ENCODE results near the gene ZNF563.

- TF ChIP-seq POLR2A (IDR thresholded peaks at IDR 0.05; ENCODE audit: extremely low read depth, insufficient read length) (no peak), CTCF (IDR thresholded peaks at IDR 0.05; ENCODE audit: low read depth, low read length) (no peak), MYC (IDR thresholded peaks at IDR 0.05; ENCODE audit: low read depth, low read length) (no peak)
Observed at GRCh38 chr19:12284631-12285030, 48.8 kb downstream of the ZNF563 start.

Data from NB4 (cell line).